ENCODE results near the gene PUS1.

Gene PUS1

DNA sequence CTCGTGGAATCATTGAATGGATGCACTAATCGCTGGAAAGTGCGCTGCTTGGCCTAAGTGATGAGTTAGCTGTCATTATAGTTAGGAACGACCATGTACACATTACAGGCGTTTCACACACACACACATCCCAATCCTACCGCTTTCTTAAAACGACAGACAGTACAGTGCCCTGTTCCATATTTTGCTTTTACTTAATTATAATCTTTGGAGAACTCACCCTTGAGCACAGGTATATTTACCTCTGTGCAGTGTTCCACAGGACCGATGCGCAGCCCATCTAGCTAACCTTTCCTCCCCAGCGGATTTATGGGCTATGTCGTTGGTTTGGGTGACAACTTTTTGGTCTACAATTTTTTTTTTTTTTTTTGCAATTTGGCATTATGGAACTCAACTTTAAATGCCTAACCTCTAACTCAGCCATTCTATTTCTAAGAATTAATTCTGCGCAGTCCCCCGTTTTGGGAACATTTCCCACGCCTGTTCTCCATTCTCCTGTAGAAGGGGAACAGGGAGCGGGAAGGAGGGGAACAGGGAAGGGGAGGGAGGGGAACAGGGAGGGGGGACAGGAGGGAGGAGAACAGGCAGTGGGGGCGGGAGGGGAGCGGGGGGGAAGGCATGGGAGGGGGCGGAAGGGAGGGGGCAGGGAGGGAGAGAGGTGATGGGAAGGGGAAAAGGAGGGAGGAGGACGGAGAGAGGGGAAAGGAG is 35.3 kb upstream of the PUS1 start:
- no peak for DNase-seq (ENCODE audit: low read depth, low spot score)
- in situ Hi-C loops (cut with HindIII; ENCODE audit: low sequenced_read_pairs) = no loop called here
- TF ChIP-seq, protein P1, sequence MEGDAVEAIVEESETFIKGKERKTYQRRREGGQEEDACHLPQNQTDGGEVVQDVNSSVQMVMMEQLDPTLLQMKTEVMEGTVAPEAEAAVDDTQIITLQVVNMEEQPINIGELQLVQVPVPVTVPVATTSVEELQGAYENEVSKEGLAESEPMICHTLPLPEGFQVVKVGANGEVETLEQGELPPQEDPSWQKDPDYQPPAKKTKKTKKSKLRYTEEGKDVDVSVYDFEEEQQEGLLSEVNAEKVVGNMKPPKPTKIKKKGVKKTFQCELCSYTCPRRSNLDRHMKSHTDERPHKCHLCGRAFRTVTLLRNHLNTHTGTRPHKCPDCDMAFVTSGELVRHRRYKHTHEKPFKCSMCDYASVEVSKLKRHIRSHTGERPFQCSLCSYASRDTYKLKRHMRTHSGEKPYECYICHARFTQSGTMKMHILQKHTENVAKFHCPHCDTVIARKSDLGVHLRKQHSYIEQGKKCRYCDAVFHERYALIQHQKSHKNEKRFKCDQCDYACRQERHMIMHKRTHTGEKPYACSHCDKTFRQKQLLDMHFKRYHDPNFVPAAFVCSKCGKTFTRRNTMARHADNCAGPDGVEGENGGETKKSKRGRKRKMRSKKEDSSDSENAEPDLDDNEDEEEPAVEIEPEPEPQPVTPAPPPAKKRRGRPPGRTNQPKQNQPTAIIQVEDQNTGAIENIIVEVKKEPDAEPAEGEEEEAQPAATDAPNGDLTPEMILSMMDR (IDR thresholded peaks at IDR 0.05; ENCODE audit: low read depth, low read length) = no peak
- peak overlapping the region; percentile 13 for H3K4me3 ChIP-seq (ENCODE audit: low read depth, low read length)

DNA sequence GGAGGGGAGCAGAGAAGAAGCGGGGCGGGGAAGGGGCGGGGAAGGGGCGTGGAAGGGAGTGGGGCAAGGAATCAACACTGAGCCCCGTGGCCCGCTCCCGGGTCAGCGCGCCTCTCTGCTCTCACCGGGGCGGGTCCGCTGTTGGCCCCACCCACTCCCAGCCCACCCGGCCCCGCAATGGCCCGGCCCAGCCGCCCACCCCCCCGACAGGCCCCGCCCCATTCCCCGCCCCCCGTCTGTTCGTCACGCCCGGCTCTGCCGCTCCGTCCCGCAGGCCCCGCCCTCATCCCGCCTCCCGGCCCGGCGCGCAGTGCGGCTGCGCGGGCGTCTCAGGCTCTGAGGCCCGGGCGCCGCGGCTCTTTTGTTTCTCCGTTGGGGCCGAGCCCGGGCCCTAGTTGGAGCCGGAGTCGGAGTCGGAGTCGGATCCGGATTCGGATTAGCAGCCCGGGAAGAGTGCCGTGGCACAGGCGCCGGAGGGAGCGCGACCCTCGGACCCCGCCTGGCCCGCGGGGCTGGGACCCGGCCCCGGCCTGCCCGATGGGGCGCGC is 34.7 kb upstream of the PUS1 start, which contains the start of gene ULK1:
TSS of gene ULK1 (plus strand) at position 310 of the 548 bp plus-strand sequence. CDS start 380 bp downstream, outside the sequence.
- in situ Hi-C loops (cut with HindIII; ENCODE audit: low sequenced_read_pairs) = no loop called here
- peak; percentile 87 for DNase-seq (ENCODE audit: low read depth, low spot score)
- TF ChIP-seq, protein P1 (IDR thresholded peaks at IDR 0.05; ENCODE audit: low read depth, low read length) = no peak
- H3K4me3 ChIP-seq (ENCODE audit: low read depth, low read length) = peak within 1 kb of the TSS; percentile 57

DNA sequence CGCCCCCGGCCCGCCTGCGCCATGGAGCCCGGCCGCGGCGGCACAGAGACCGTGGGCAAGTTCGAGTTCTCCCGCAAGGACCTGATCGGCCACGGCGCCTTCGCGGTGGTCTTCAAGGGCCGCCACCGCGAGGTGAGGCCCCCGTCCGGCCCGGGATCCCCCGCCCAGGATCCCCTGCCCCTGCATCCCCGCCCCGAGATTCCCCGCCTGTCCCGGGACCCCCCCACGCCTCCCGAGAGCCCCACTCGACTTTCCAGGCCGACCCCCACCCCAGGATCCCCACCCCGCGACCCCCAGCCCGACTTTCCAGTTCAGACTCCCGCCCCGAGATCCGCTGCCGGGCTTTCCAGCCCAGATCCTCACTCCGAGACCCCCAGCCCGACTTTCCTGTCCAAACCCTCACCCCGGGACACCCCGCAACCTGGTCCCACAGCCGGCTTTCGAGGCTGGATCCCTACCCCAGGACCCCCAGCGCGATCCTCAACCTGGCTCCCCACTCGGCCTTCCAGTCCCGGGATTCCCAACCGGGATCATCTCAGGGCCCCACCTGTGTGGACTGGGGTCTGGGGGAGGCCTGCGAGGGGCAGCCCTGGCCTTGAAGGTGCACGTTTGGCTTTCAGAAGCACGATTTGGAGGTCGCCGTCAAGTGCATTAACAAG is 34.0 kb upstream of the PUS1 start:
- TF ChIP-seq, protein P1 (IDR thresholded peaks at IDR 0.05; ENCODE audit: low read depth, low read length) = no peak
- DNase-seq (ENCODE audit: low read depth, low spot score) = no peak
- peak overlapping the region; percentile 57 for H3K4me3 ChIP-seq (ENCODE audit: low read depth, low read length)
- in situ Hi-C loops (cut with HindIII; ENCODE audit: low sequenced_read_pairs) = no loop called here

DNA sequence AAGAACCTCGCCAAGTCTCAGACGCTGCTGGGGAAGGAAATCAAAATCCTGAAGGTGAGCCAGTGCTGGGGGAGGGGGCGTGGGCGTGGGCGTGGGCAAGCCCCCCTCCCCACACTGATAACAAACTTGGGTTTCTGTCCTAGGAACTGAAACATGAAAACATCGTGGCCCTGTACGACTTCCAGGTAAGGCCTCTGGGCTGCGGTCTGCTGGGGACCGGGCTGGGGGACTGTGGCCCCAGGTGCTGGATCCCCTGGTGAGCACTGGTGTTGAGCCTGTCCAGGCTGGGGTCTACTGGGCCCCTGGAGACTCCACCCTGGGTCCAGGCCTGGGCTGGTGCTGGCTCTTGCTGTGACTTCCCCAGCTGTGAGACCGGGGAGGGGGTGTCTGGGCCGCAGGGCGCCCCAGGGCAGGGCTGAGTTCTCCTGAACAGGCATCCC is 33.4 kb upstream of the PUS1 start:
- TF ChIP-seq, protein P1 (IDR thresholded peaks at IDR 0.05; ENCODE audit: low read depth, low read length) = no peak
- peak; percentile 4 for DNase-seq (ENCODE audit: low read depth, low spot score)
- H3K4me3 ChIP-seq (ENCODE audit: low read depth, low read length) = peak overlapping the region; percentile 57
- in situ Hi-C loops (cut with HindIII; ENCODE audit: low sequenced_read_pairs) = no loop called here

DNA sequence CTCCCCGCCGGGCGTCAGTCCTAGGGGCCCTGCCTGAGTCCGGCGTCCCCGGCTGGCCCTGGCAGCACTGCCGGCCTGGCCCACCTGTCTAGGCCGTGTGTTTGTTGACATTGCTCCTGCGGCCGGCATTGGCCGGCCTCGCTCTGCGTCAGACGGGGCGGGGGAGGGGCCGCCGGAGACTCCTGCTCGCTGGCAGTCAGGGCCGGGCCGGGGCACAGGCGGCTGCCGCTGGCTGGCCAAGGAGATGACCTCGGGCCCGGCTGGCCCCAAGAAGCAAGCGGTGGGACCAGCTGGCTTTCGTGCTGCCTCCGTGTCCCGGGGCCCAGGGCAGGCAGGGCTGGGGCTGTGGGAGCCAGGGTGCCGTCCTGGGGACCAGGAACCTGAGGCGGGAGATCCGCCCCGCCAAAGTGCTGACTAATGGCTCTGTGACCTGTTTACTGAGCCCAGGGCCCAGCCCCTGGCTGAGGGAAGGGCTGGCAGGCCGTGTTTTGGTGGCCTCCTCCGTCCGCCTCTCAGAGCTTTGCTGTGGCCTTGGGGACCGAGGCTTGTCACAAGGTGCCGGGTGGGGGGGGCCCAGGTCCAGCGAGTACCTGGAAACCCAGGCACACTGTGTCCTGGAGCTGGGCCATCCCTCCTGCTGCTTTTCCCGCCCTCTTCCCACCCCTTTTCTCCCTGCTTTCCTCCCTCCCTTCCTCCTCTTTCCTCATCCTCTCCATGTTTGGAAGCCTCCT is 32.8 kb upstream of the PUS1 start:
- peak; percentile 91 for DNase-seq (ENCODE audit: low read depth, low spot score)
- peak overlapping the region; percentile 57 for H3K4me3 ChIP-seq (ENCODE audit: low read depth, low read length)
- in situ Hi-C loops (cut with HindIII; ENCODE audit: low sequenced_read_pairs) = no loop called here
- TF ChIP-seq, protein P1 (IDR thresholded peaks at IDR 0.05; ENCODE audit: low read depth, low read length) = no peak

DNA sequence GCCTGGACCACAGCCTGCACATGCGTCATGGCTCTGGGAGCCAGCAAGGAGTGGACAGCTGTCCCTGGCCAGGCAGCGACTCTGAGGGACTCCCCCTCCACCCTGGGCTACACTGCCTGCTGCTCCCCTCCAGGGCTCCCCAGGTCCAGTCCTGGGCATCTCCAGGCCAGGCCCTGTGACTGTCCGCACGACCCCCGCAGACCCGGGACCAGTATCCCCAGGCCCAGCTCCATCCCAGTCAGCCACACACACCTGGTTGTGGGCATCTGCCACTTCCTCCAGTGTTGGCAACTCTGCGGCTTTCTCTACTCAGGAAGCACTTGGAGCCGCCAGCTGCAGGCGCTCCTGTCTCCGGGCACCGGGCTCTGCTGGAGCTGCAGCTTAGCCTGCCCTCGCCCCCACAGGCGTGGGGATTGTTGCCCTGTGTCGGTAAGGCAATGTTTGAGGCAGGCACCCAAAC is 32.2 kb upstream of the PUS1 start:
- H3K4me3 ChIP-seq (ENCODE audit: low read depth, low read length) = peak overlapping the region; percentile 57
- in situ Hi-C loops (cut with HindIII; ENCODE audit: low sequenced_read_pairs) = no loop called here
- TF ChIP-seq, protein P1 (IDR thresholded peaks at IDR 0.05; ENCODE audit: low read depth, low read length) = no peak
- no peak for DNase-seq (ENCODE audit: low read depth, low spot score)
